ENCODE data around the gene TMEM141. TPM values are rescaled to one million over a fixed set of nuclear protein-coding genes. Genes with fewer than 3 reads are reported as not detected.

TMEM141 gene
- 96.5 TPM for total RNA-seq
- 403 TPM for polyA plus RNA-seq (ENCODE audit: insufficient read depth, low read depth, low replicate concordance)
- long read RNA-seq, donor 1, transcript TMEM141-202 (5 exons, 839 nt) = minor isoform, 5 of 32 reads
- long read RNA-seq, donor 1, transcript TMEM141-201 (5 exons, 768 nt) = major isoform, 23 of 32 reads
- long read RNA-seq, donor 1, partial matches to known transcripts = 0 of 32 reads
- long read RNA-seq, donor 1, other reads (novel, unspliced or antisense) = 0 of 32 reads
- long read RNA-seq, donor 2, transcript TMEM141-201 (5 exons, 768 nt) = major isoform, 45 of 52 reads
- long read RNA-seq, donor 2, partial matches to known transcripts = 0 of 52 reads
- long read RNA-seq, donor 2, other reads (novel, unspliced or antisense) = 0 of 52 reads
- long read RNA-seq, donor 3, transcript TMEM141-201 (5 exons, 768 nt) = major isoform, 59 of 67 reads
- long read RNA-seq, donor 3, transcript TMEM141-204 (4 exons, 683 nt) = minor isoform, 5 of 67 reads
- long read RNA-seq, donor 3, partial matches to known transcripts = 0 of 67 reads
- long read RNA-seq, donor 3, other reads (novel, unspliced or antisense) = 0 of 67 reads
- long read RNA-seq, donor 4, transcript TMEM141-201 (5 exons, 768 nt) = major isoform, 23 of 27 reads
- long read RNA-seq, donor 4, partial matches to known transcripts = 0 of 27 reads
- long read RNA-seq, donor 4, other reads (novel, unspliced or antisense) = 0 of 27 reads
- long read RNA-seq, donor 5 = 0 reads
- long read RNA-seq, donor 6, transcript TMEM141-201 (5 exons, 768 nt) = major isoform, 83 of 96 reads
- long read RNA-seq, donor 6, transcript TMEM141-202 (5 exons, 839 nt) = minor isoform, 8 of 96 reads
- long read RNA-seq, donor 6, partial matches to known transcripts = 0 of 96 reads
- long read RNA-seq, donor 6, other reads (novel, unspliced or antisense) = 0 of 96 reads
- long read RNA-seq, donor 7, transcript TMEM141-201 (5 exons, 768 nt) = major isoform, 29 of 38 reads
- long read RNA-seq, donor 7, partial matches to known transcripts = 3 of 38 reads
- long read RNA-seq, donor 7, other reads (novel, unspliced or antisense) = 1 of 38 reads
- long read RNA-seq, donor 8, transcript TMEM141-201 (5 exons, 768 nt) = major isoform, 41 of 51 reads
- long read RNA-seq, donor 8, transcript TMEM141-204 (4 exons, 683 nt) = minor isoform, 8 of 51 reads
- long read RNA-seq, donor 8, partial matches to known transcripts = 0 of 51 reads
- long read RNA-seq, donor 8, other reads (novel, unspliced or antisense) = 0 of 51 reads
- long read RNA-seq, donor 9, transcript TMEM141-201 (5 exons, 768 nt) = major isoform, 25 of 36 reads
- long read RNA-seq, donor 9, transcript TMEM141-204 (4 exons, 683 nt) = minor isoform, 5 of 36 reads
- long read RNA-seq, donor 9, transcript TMEM141-202 (5 exons, 839 nt) = minor isoform, 6 of 36 reads
- long read RNA-seq, donor 9, partial matches to known transcripts = 0 of 36 reads
- long read RNA-seq, donor 9, other reads (novel, unspliced or antisense) = 0 of 36 reads
- long read RNA-seq, donor 10, transcript TMEM141-202 (5 exons, 839 nt) = minor isoform, 5 of 51 reads
- long read RNA-seq, donor 10, transcript TMEM141-201 (5 exons, 768 nt) = major isoform, 29 of 51 reads
- long read RNA-seq, donor 10, partial matches to known transcripts = 15 of 51 reads
- long read RNA-seq, donor 10, other reads (novel, unspliced or antisense) = 0 of 51 reads

DNA sequence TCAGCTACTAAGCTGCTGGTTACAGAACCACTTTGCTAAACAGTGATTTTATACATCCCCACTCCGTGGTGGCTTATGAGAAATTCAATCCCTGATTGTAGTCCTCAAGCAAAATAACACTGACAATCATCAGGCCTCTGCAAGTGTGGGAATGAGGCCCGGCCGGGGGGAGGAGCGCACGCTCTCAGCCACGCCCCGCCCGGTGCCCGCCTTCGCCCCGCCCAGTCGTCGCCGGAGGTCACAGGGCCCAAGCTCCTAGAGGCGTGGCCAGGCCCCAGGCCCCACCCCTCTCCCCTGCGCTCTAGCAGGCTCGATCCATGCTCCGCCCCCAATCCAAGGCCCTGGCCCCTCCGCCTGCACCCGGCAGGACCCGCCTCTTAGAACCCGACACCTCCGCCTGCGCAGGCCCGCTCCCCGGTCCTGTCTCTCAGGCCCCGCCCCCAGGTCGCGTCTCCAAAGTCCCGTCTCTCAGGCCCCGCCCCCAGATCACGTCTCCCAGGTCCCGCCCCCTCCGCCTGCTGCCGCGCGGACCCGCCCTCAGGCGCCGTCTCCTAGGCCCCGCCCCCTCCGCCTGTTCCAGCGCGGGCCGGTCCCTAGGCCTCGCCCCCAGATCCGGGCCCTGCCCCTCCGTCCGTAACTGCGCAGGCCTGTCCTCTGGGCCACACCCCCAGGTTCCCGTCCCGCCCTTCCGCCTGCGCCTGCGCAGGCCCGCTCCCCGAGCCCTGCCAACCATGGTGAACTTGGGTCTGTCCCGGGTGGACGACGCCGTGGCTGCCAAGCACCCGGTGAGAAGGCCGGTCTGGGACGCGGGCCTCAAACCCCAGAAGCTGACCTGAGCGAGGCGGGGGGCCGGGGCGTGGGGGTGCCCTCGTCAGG is at the start of gene TMEM141:
Gene TMEM141, plus strand, starts transcription at position 705 of the 876 bp plus-strand sequence. Its CDS starts 27 bp downstream, at position 732.
- Histone ChIP-seq H3K27ac (ENCODE audit: low read depth in 2 of 2, low read length in 2 of 2) (peak within 1 kb of the TSS; percentile 95 to 97), H3K4me3 (ENCODE audit: low read length in 3 of 3) (peak within 1 kb of the TSS; percentile 81 to 90 (median 87)), H3K27me3 (ENCODE audit: control insufficient read depth, insufficient read depth, low read length) (no peaks in the 10 kb centered on the region), H3K4me1 (ENCODE audit: control insufficient read depth in 2 of 3, insufficient read depth in 2 of 3, low read depth in 1 of 3, low read length in 3 of 3) (peaks cover 3 to 18% (median 6%) of the 10 kb centered on the region in 3 donors), H3K36me3 (ENCODE audit: control insufficient read depth in 2 of 3, insufficient read depth in 3 of 3, low read length in 3 of 3) (peaks cover 0 to 3% (median 3%) of the 10 kb centered on the region in 3 donors), H3K9me3 (ENCODE audit: control insufficient read depth in 2 of 3, insufficient read depth in 1 of 3, low read length in 3 of 3) (no peaks in the 10 kb centered on the region), H3K9ac (ENCODE audit: low read length in 3 of 3) (peak within 1 kb of the TSS; percentile 65 to 97 (median 85))
- peak; percentile 100 for DNase-seq
- intact Hi-C loops (cut with DNase I) = loop anchor here (10.0 kb wide), 1 partner anchor 154 kb away; the partner anchor contains the start of genes C8G and FBXW5
- FAIRE-seq = no peak
- TF ChIP-seq, protein P1, sequence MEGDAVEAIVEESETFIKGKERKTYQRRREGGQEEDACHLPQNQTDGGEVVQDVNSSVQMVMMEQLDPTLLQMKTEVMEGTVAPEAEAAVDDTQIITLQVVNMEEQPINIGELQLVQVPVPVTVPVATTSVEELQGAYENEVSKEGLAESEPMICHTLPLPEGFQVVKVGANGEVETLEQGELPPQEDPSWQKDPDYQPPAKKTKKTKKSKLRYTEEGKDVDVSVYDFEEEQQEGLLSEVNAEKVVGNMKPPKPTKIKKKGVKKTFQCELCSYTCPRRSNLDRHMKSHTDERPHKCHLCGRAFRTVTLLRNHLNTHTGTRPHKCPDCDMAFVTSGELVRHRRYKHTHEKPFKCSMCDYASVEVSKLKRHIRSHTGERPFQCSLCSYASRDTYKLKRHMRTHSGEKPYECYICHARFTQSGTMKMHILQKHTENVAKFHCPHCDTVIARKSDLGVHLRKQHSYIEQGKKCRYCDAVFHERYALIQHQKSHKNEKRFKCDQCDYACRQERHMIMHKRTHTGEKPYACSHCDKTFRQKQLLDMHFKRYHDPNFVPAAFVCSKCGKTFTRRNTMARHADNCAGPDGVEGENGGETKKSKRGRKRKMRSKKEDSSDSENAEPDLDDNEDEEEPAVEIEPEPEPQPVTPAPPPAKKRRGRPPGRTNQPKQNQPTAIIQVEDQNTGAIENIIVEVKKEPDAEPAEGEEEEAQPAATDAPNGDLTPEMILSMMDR (IDR thresholded peaks at IDR 0.05; ENCODE audit: borderline replicate concordance, extremely low read depth, insufficient read depth) = peak; percentile 14

DNA sequence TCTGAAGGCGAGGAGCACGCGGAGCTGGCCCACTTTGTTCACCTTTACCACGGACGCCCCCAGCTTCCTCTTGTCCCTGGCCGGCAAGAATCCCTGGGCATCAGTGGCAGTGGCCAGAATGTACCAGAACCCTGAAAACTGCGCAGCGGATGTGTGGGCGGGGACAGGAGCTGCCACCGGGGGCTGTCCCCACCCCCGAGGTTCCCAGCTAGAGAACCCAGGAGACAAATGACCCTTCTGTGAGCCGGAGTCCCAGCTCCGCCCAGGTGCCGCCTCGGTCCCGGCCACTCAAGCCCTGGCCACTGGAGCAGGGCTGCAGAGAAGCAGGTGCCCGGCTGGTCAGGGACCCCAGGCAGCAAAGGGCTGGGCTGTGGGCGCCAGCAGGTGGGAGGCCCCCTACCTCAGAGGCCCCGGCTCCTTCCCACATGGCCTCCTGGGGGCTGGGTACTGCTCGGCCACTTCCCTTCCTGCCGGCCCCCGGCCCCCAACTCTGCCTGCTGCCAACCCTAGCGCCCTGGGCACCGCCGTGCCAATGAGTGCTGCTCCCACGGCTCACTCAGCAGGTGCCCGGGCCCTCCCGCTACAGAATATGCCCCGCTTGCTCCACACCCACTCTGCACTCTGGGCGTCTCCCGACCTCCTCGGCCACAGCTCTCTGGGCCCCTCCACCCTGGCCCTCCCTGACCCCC is 49.1 kb upstream of the TMEM141 start:
- Histone ChIP-seq H3K9me3 (ENCODE audit: control insufficient read depth in 2 of 3, insufficient read depth in 1 of 3, low read length in 3 of 3) (no peaks in the 10 kb centered on the region), H3K27ac (ENCODE audit: low read depth in 2 of 2, low read length in 2 of 2) (no peak overlapping the region), H3K36me3 (ENCODE audit: control insufficient read depth in 2 of 3, insufficient read depth in 3 of 3, low read length in 3 of 3) (no peaks in the 10 kb centered on the region), H3K4me3 (ENCODE audit: low read length in 3 of 3) (no peak overlapping the region), H3K4me1 (ENCODE audit: control insufficient read depth in 2 of 3, insufficient read depth in 2 of 3, low read depth in 1 of 3, low read length in 3 of 3) (peaks cover 0 to 16% (median 4%) of the 10 kb centered on the region in 3 donors), H3K27me3 (ENCODE audit: control insufficient read depth, insufficient read depth, low read length) (no peaks in the 10 kb centered on the region), H3K9ac (ENCODE audit: low read length in 3 of 3) (no peak overlapping the region)
- no peak for FAIRE-seq
- TF ChIP-seq, protein P1 (IDR thresholded peaks at IDR 0.05; ENCODE audit: borderline replicate concordance, extremely low read depth, insufficient read depth) = no peak
- peak in 2 of 5 donors; percentile 46 to 75 for DNase-seq
- intact Hi-C loops (cut with DNase I) = no loop called here
